ENCODE data around the gene FIP1L1. TPM values are rescaled to one million over a fixed set of nuclear protein-coding genes. Genes with fewer than 3 reads are reported as not detected.
"Not testable (repeated sequence)": the region's sequence is repeated elsewhere in the genome, so short reads cannot be mapped to it uniquely, and the experiment has no call there.

FIP1L1 gene
- polyA plus RNA-seq, 6 donors from 2014 or later: 59.8 to 83.7 (median 71.0) TPM

DNA sequence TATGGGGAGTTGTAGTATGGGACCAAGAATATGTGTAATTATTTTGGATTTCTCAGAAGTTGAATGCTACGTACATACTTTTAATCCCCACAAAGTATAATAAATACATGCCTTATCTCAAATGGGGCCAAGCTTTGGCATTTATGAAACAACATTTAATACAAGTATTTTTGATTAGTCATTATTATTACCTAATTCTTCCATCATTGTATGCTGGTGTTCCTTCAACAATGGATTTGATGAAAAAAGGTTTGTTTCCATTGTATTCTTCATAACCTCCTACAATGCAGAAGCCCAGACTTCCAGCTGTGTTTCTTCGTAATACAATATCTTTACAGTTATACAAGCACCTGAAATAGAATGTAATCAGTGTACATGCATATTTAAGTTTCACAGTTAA, 83.8 kb downstream of the FIP1L1 start:
- Mint-ChIP-seq H3K9me3 (peaks cover 0 to 4% (median 2%) of the 10 kb centered on the region in 7 donors), H3K27me3 (no peaks in the 10 kb centered on the region), H3K4me1 (no peaks in the 10 kb centered on the region), H3K4me3 (no peak overlapping the region), H3K36me3 (peaks cover 16 to 37% of the 10 kb centered on the region in 2 donors), H3K27ac (no peak overlapping the region)
- no peak for DNase-seq
- no peak for ATAC-seq (ENCODE audit: low read depth in 2 of 2)

DNA sequence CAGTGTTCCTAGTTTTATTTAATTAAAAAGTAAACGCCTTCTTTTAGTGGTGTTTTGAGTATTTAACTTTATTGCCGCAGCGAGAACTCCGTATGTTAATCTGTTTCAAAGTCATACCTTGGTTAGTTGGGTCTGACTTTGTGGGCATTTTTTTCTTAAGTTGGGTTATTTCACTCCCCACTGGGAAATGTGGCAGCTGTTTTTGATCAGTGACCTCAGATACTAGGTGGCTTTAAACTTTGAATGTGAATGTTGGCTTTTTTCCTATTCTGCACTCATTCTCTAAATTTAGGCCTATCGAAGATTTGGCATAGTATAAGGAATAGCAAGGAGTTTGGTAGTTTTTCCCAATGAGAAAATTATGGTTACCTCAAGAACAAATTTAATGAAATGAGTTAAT, 85.9 kb downstream of the FIP1L1 start:
- H3K9me3 Mint-ChIP-seq: peaks cover 0 to 21% (median 15%) of the 10 kb centered on the region in 7 donors
- H3K36me3 Mint-ChIP-seq: peaks cover 22 to 36% of the 10 kb centered on the region in 2 donors
- DNase-seq (no peak), ATAC-seq (ENCODE audit: low read depth in 2 of 2) (no peak)
- H3K27ac Mint-ChIP-seq: no peak overlapping the region
- no peaks in the 10 kb centered on the region for H3K27me3 Mint-ChIP-seq
- no peak overlapping the region for H3K4me3 Mint-ChIP-seq
- no peaks in the 10 kb centered on the region for H3K4me1 Mint-ChIP-seq

DNA sequence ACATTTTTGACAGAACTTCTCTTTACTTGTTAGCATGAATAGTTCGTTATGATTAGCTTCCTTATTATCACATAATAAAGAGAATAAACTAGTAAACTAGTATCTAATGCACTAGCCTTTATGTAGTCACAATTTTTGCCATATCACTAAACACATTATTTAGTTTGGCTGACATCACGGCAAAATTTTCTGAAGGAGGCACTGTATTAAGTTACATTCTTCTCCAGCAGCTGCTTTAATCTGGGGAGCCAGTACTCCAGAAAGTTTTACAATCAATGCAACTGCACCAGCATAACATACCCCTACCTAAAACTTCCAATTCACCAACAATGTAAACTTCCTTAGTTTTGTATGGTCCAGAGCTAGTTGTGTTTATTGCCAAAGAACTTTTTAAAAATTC, 87.8 kb downstream of the FIP1L1 start:
- H3K9me3 Mint-ChIP-seq: peaks cover 5 to 31% (median 27%) of the 10 kb centered on the region in 7 donors
- H3K27ac Mint-ChIP-seq: no peak overlapping the region
- DNase-seq (no peak), ATAC-seq (ENCODE audit: low read depth in 2 of 2) (no peak)
- H3K4me1 Mint-ChIP-seq: no peaks in the 10 kb centered on the region
- H3K36me3 Mint-ChIP-seq: peaks cover 17 to 20% of the 10 kb centered on the region in 2 donors
- H3K4me3 Mint-ChIP-seq: no peak overlapping the region
- H3K27me3 Mint-ChIP-seq: no peaks in the 10 kb centered on the region

DNA sequence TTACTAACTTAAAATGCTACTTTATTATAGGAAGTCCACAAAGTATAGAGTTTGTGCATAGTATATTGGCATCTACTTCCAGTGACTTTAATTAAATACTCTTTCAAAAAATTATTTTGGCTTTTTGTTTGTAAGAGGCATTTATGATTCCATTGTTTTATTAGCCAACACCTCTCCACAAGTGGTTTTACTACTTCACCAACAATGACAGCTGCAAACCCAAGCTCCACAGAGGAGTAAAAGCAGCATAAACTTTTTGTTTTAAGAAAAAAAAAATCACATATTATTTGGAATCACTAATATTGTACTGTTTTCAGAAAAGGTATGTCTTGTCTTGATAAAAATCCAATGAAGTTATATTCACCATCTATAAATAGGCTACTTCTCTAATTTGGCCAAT, 88.5 kb downstream of the FIP1L1 start:
- H3K36me3 Mint-ChIP-seq: peaks cover 17 to 20% of the 10 kb centered on the region in 2 donors
- H3K4me1 Mint-ChIP-seq: no peaks in the 10 kb centered on the region
- peaks cover 5 to 34% (median 31%) of the 10 kb centered on the region in 7 donors for H3K9me3 Mint-ChIP-seq
- ATAC-seq (ENCODE audit: low read depth in 2 of 2) (no peak), DNase-seq (no peak)
- H3K27ac Mint-ChIP-seq: no peak overlapping the region
- H3K27me3 Mint-ChIP-seq: no peaks in the 10 kb centered on the region
- no peak overlapping the region for H3K4me3 Mint-ChIP-seq

DNA sequence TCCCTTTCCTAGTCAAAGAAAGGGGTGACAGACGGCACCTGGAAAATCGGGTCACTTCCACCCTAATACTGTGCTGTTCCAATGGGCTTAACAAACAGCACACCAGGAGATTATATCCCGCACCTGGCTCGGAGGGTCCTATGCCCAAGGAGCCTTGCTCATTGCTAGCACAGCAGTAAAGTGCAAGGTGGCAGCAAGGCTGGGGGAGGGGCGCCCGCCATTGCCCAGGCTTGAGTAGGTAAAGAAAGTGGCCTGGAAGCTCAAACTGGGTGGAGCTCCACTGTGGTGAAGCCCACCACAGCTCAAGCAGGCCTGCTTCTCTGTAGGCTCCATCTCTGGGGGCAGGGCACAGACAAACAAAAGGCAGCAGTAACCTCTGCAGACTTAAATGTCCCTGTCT, 89.1 kb downstream of the FIP1L1 start:
- H3K27ac Mint-ChIP-seq; ATAC-seq (ENCODE audit: low read depth in 2 of 2); H3K4me1 Mint-ChIP-seq; H3K4me3 Mint-ChIP-seq; DNase-seq; H3K27me3 Mint-ChIP-seq: not testable (repeated sequence)
- Mint-ChIP-seq H3K9me3 (peaks cover 5 to 39% (median 31%) of the 10 kb centered on the region in 7 donors), H3K36me3 (peaks cover 17 to 18% of the 10 kb centered on the region in 2 donors)

DNA sequence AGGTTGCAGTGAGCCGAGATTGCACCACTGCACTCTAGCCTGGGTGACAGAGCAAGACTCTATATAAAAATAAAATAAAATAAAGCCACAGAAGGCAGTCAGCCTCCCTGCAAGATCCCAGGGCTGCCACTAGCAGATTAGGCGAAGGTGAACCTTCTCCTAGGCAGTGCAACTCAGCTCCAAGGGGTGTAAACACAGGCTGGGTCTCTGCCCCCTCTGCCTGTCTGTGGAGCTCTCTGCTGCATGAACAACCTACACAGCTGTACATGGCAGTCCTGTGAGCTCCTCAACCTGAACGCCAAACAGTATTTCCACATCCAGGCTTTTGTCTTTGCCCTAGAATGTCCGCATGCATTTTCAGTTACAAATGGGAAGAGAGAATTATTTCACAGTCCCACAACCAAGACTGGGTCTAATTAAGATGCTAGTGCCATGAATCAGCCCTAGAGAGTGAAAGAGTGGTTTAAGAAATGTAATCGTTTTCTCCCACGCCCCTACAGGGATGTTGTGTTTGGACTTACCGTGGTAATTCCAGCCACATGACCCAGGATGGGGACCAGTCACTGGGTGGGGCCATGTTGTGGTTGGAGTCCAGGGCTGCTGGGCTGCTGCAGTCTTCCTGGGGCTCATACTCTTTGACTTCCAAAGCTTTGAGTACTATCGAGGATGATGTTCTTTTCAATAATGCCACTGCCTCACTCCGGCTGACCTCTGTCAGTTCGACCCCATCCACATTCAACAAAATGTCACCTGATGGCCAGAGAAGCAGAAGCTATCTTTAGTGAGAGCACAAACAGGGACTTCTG, 99.0 kb downstream of the FIP1L1 start:
- H3K27me3 Mint-ChIP-seq: no peaks in the 10 kb centered on the region
- H3K9me3 Mint-ChIP-seq: peaks cover 8 to 23% (median 10%) of the 10 kb centered on the region in 7 donors
- H3K27ac Mint-ChIP-seq: no peak overlapping the region
- ATAC-seq (ENCODE audit: low read depth in 2 of 2) (no peak), DNase-seq (no peak)
- no peaks in the 10 kb centered on the region for H3K4me1 Mint-ChIP-seq
- H3K4me3 Mint-ChIP-seq: no peak overlapping the region
- H3K36me3 Mint-ChIP-seq: no peaks in the 10 kb centered on the region

DNA sequence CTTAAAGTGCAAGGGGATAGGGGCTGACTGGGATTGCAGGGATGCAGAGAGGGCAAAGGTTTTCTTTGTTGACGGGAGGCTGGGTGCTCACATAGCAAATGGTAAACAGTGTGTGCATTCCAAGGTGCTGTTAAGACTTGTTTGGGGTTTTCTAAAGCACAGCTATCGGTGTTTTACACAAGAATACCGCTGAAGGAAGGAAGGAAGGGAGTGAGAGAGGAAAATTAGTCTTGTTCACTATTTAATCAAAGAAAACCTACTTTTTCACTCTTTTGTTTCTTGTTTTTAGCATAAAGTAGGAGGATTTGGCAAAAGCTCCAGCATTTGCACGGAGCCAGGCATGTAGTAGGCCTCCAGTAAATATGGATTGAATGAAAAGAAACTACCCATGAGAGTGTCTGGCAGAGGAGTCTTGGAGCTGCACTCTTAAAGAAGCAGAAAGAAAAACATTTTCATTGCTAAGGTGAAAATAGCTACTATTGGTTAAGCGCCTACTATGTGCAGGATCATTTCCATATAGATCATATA, 99.7 kb downstream of the FIP1L1 start:
- no peak for DNase-seq
- no peaks in the 10 kb centered on the region for H3K27me3 Mint-ChIP-seq
- no peaks in the 10 kb centered on the region for H3K4me1 Mint-ChIP-seq
- H3K27ac Mint-ChIP-seq: no peak overlapping the region
- peaks cover 6 to 17% (median 10%) of the 10 kb centered on the region in 7 donors for H3K9me3 Mint-ChIP-seq
- H3K4me3 Mint-ChIP-seq: no peak overlapping the region
- no peak for ATAC-seq (ENCODE audit: low read depth in 2 of 2)
- no peaks in the 10 kb centered on the region for H3K36me3 Mint-ChIP-seq

DNA sequence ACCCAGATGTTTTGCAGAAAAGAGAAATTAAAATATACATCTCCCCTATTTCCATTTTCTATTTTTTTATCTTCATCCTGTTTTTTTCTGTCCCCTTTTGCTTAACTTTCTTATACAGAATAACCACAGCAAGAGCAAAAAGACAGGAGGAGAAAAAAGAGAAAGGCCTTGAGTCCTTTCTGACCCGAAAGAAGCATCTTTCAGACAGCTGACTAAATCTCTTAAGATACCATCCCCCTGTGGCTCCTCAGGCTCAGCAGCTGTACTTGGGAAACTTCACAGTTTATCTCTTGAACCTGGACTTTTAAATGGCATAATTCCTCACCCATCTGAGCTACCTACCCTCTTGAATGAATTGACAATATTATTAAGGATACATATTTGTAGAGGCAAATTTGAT, 100.2 kb downstream of the FIP1L1 start:
- Mint-ChIP-seq H3K36me3 (no peaks in the 10 kb centered on the region), H3K27me3 (no peaks in the 10 kb centered on the region)
- no peak for ATAC-seq (ENCODE audit: low read depth in 2 of 2)

DNA sequence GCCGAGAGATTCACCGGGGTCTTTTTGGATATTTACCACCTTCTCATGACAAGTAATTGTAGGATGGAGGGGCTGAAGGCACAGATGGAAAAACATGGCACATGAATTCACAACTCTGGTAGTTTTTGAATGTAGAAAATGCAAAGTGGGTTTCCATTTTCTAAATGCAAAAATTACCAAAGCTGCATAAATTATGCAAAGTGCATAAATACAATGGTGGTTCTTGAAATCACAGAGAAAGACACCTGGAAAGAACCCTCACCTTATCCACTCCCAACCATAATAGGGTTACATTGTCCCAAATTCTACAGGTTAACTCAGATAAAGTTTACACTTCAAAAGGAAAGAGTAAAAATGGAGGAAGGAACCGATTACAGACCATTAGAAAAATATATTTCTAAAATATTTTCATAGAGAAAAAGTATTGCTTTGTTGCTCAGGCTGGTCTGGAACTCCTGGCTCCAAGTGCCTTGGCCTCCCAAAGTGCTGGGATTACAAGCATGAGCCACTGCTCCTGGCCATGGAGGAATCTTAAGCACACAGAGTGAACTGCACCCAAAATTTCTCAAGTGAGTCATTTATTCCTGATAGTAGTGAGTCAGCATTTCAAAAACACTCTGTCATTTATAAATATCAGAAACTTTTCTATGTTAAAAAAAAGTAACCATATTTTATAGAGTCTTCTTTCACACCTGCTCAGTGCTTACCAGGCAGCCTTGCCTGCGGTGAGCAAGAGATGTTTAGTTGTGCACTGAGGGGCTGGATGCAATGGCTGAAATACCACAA, 101.4 kb downstream of the FIP1L1 start:
- no peak overlapping the region for H3K4me3 Mint-ChIP-seq
- peaks cover 0 to 14% (median 0%) of the 10 kb centered on the region in 7 donors for H3K9me3 Mint-ChIP-seq
- no peaks in the 10 kb centered on the region for H3K4me1 Mint-ChIP-seq
- no peak for DNase-seq
- peaks cover 0 to 7% (median 0%) of the 10 kb centered on the region in 3 donors for H3K27me3 Mint-ChIP-seq
- no peak for ATAC-seq (ENCODE audit: low read depth in 2 of 2)
- H3K27ac Mint-ChIP-seq: no peak overlapping the region
- H3K36me3 Mint-ChIP-seq: no peaks in the 10 kb centered on the region

More for the DNA sequence above, 100.2 kb downstream of the FIP1L1 start:
- no peak for DNase-seq
- Mint-ChIP-seq H3K9me3 (peaks cover 3 to 14% (median 9%) of the 10 kb centered on the region in 7 donors), H3K4me1 (no peaks in the 10 kb centered on the region), H3K27ac (no peak overlapping the region), H3K4me3 (no peak overlapping the region)

DNA sequence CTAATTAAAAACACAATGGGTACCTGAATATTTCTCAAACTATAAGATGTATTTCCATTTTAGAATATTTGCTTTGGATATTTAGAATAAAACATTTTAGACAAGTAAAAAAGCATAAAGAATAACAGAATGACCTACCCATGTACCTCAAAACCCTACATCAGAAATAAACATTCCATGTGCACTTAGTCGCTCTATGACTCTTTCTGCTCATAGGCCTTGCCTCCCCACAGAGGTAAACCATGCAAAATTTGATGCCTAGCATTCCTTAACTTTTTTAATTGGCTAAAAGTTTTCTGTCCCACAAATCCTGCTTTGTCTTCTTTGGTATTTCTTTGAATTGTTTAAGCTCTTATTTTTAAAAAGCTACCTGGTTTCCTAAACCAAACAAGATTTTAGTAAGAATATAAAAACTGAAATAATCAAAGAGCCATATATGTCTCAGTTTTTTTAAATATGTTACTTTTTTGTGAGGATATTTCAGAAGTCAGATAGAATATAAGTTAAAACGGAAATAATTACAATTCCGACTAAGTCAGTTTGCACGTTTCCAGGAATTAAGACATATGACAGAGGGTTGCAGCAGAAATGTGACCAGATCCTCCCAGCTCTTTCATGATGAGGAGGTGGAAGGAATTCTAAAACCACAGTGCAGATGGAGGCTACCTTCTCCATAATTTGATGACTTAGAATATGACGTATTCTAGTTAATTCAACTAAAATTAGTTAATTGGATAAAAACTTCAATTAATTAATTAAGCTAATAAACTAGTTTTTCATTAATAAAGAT, 102.5 kb downstream of the FIP1L1 start:
- Mint-ChIP-seq H3K36me3 (no peaks in the 10 kb centered on the region), H3K4me1 (no peaks in the 10 kb centered on the region), H3K9me3 (peaks cover 0 to 14% (median 2%) of the 10 kb centered on the region in 7 donors), H3K27me3 (peaks cover 0 to 7% (median 0%) of the 10 kb centered on the region in 3 donors), H3K4me3 (no peak overlapping the region), H3K27ac (no peak overlapping the region)
- DNase-seq: no peak
- no peak for ATAC-seq (ENCODE audit: low read depth in 2 of 2)

DNA sequence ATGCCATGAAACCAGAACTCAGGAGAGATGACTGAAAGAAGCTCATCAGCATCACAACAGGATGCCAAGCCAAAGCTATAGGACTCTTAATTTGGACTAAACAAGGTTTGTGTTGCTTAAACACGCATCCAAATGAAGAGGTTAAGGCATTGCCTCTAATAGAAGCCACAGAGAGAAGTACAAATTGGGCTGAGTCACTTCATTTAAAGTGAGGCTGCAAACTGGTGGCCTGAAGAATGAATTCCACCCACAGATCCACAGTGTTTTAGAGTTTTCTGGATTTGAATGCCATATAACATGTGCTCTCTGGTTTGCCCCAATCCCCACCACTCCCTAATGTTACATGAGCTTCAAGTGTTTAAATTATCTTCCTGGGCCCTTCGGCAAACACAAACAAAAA, 103.5 kb downstream of the FIP1L1 start:
- DNase-seq (no peak), ATAC-seq (ENCODE audit: low read depth in 2 of 2) (no peak)
- Mint-ChIP-seq H3K27ac (no peak overlapping the region), H3K4me1 (no peaks in the 10 kb centered on the region), H3K9me3 (peaks cover 0 to 14% (median 2%) of the 10 kb centered on the region in 7 donors), H3K4me3 (no peak overlapping the region), H3K27me3 (peaks cover under 1 to 9% (median 3%) of the 10 kb centered on the region in 3 donors), H3K36me3 (no peaks in the 10 kb centered on the region)

DNA sequence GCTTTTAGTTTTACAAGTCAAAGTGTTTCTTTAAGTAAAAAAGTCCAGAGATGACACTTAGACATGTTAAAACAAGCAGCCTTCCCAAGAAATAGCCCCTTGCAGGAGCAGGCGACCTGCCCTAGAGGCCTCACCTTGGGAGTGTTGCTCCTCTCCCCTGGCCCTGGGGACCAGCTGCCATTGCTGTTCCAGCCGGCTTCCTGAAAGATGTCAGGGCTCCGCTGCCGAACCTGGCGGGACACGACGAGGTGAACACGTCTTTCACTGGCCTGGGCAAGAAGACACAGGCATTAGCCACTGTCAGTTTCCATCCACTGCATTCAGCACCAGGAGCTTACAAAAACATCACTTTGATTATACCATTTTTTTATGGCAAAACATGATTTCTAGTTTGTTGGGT, 104.1 kb downstream of the FIP1L1 start:
- ATAC-seq (ENCODE audit: low read depth in 2 of 2) (no peak), DNase-seq (no peak)
- Mint-ChIP-seq H3K9me3 (peaks cover 0 to 14% (median 2%) of the 10 kb centered on the region in 7 donors), H3K27ac (no peak overlapping the region), H3K4me1 (no peaks in the 10 kb centered on the region), H3K4me3 (no peak overlapping the region), H3K36me3 (no peaks in the 10 kb centered on the region), H3K27me3 (peaks cover 5 to 16% (median 8%) of the 10 kb centered on the region in 3 donors)

DNA sequence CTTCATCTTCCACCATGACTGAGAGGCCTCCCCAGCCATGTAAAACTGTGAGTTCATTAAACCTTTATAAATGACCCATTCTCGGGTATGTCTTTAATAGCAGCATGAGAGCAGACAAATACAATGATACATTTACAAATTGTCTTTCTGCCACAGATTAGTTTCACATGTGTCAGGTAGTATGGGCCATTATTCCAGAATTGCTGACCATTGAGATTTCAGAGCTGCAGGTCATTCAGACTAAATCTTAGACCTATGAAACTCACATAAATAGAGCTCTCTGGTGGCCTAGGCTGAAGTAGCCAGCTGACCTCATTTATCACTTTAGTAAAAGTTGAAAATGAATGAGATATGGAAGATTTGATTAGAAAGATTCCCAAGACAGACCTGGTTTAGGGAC, 105.8 kb downstream of the FIP1L1 start:
- peaks cover 0 to 14% (median 2%) of the 10 kb centered on the region in 7 donors for H3K9me3 Mint-ChIP-seq
- DNase-seq: no peak
- no peak for ATAC-seq (ENCODE audit: low read depth in 2 of 2)
- no peaks in the 10 kb centered on the region for H3K36me3 Mint-ChIP-seq
- no peak overlapping the region for H3K27ac Mint-ChIP-seq
- no peak overlapping the region for H3K4me3 Mint-ChIP-seq
- H3K4me1 Mint-ChIP-seq: no peaks in the 10 kb centered on the region
- peaks cover 10 to 19% (median 14%) of the 10 kb centered on the region in 3 donors for H3K27me3 Mint-ChIP-seq

Data from naive B cell (primary cell).